ENCODE data around the gene AGFG2. TPM values are rescaled to one million over a fixed set of nuclear protein-coding genes. Genes with fewer than 3 reads are reported as not detected.

The AGFG2 gene
- total and polyA plus RNA-seq, 12 donors: 14.0 to 175 (median 107) TPM

DNA sequence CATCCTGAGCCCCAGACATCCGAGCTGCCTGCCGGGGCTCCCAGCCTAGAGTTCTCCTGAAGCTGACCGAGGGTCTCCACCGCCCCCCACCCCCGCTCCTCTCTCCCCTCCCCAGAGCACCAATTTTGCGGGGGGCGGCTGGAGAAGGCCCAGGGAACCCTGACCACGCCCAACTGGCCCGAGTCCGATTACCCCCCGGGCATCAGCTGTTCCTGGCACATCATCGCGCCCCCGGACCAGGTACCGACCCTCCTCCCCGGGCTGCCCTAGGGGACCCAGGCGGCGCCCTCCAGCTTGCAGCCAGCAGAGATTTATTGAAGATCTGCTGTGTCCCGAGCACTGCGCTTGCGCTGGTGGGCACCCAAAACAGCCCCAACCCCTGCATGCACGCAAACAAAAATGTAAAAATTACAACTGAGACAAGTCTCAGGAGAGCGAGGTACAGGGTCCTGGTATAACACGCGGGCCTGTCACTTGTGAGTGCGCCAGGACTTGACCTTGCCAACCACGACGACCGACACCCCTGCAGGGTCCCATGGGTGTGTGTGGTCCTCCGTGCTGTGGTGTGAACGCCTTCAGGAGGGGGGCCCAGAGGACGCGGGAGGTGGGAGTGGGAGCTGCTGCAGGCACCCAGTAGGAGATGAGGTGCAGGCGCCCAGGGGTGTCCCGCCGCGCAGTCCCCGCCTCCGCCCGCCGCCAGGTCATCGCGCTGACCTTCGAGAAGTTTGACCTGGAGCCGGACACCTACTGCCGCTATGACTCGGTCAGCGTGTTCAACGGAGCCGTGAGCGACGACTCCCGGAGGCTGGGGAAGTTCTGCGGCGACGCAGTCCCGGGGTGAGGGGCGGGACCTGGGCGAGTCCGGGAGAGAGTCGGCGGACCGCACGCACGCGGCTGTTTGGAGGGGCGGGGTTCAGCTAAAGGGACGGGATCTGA is 66.2 kb downstream of the AGFG2 start:
- Histone ChIP-seq H3K4me1 (replicated peaks in 1 of 2) (peaks cover 14 to 16% of the 10 kb centered on the region in 2 donors), H3K9me3 (replicated peaks in 1 of 3) (no peaks in the 10 kb centered on the region), H3K36me3 (replicated peaks in 1 of 2) (no peaks in the 10 kb centered on the region), H3K4me3 (peak overlapping the region in 2 of 4 donors; percentile 45 to 57), H3K27ac (peak overlapping the region in 3 of 5 donors; percentile 3 to 68 (median 60)), H3K27me3 (no peaks in the 10 kb centered on the region)
- intact Hi-C loops (cut with DNase I): no loop called here
- no peak for TF ChIP-seq POLR2A (IDR thresholded peaks at IDR 0.05)
- TF ChIP-seq, protein P1, sequence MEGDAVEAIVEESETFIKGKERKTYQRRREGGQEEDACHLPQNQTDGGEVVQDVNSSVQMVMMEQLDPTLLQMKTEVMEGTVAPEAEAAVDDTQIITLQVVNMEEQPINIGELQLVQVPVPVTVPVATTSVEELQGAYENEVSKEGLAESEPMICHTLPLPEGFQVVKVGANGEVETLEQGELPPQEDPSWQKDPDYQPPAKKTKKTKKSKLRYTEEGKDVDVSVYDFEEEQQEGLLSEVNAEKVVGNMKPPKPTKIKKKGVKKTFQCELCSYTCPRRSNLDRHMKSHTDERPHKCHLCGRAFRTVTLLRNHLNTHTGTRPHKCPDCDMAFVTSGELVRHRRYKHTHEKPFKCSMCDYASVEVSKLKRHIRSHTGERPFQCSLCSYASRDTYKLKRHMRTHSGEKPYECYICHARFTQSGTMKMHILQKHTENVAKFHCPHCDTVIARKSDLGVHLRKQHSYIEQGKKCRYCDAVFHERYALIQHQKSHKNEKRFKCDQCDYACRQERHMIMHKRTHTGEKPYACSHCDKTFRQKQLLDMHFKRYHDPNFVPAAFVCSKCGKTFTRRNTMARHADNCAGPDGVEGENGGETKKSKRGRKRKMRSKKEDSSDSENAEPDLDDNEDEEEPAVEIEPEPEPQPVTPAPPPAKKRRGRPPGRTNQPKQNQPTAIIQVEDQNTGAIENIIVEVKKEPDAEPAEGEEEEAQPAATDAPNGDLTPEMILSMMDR (IDR thresholded peaks at IDR 0.05): no peak
- 12 to 44% (median 27%) methylated on average over 31 to 68 of the region's 68 CpGs for WGBS, 4 donors
- DNase-seq: peak; percentile 68 to 80 (median 71)

DNA sequence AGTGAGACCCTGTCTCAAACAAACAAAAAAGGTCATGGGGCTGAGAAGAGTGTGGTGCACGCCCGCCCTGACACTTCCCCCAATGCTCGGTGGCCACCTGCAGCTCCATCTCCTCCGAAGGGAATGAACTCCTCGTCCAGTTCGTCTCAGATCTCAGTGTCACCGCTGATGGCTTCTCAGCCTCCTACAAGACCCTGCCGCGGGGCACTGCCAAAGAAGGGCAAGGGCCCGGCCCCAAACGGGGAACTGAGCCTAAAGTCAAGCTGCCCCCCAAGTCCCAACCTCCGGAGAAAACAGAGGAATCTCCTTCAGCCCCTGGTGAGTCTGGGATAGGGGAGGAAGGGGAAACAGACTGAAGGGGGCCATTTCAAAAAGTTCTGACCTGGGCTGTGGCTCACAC is 67.3 kb downstream of the AGFG2 start:
- no peaks in the 10 kb centered on the region for H3K27me3 ChIP-seq
- H3K4me3 ChIP-seq: no peak overlapping the region
- DNase-seq: no peak
- intact Hi-C loops (cut with DNase I): no loop called here
- 89 to 95% (median 92%) methylated on average over 3 to 12 of the region's 12 CpGs for WGBS, 4 donors
- no peak for TF ChIP-seq POLR2A (IDR thresholded peaks at IDR 0.05)
- TF ChIP-seq, protein P1 (IDR thresholded peaks at IDR 0.05): no peak
- no peaks in the 10 kb centered on the region for H3K36me3 ChIP-seq (replicated peaks in 1 of 2)
- H3K9me3 ChIP-seq (replicated peaks in 1 of 3): no peaks in the 10 kb centered on the region
- no peak overlapping the region for H3K27ac ChIP-seq
- peaks cover 14 to 16% of the 10 kb centered on the region in 2 donors for H3K4me1 ChIP-seq (replicated peaks in 1 of 2)

DNA sequence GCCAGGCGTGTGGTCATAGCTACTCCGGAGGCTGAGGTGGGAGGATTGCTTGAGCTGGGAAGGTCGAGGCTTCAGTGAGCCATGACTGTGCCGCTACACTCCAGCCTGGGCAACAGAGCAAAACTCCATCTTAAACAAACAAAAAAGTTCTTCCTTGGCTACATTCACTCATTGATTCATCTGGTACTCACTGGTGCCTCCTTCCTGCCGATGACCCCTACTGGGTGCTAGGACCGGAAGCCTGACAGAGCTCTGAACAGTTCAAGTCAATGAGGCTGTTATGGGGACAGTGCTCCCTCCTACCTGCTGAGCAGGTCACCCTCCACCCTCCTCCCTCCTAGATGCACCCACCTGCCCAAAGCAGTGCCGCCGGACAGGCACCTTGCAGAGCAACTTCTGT is 68.1 kb downstream of the AGFG2 start:
- 87 to 94% (median 92%) methylated on average over 8 of the region's 8 CpGs for WGBS, 4 donors
- Histone ChIP-seq H3K4me1 (replicated peaks in 1 of 2) (peaks cover 14 to 16% of the 10 kb centered on the region in 2 donors), H3K4me3 (no peak overlapping the region), H3K9me3 (replicated peaks in 1 of 3) (no peaks in the 10 kb centered on the region), H3K36me3 (replicated peaks in 1 of 2) (no peaks in the 10 kb centered on the region), H3K27me3 (no peaks in the 10 kb centered on the region), H3K27ac (no peak overlapping the region)
- intact Hi-C loops (cut with DNase I): no loop called here
- TF ChIP-seq, protein P1 (IDR thresholded peaks at IDR 0.05): no peak
- TF ChIP-seq POLR2A (IDR thresholded peaks at IDR 0.05): no peak
- DNase-seq: no peak

DNA sequence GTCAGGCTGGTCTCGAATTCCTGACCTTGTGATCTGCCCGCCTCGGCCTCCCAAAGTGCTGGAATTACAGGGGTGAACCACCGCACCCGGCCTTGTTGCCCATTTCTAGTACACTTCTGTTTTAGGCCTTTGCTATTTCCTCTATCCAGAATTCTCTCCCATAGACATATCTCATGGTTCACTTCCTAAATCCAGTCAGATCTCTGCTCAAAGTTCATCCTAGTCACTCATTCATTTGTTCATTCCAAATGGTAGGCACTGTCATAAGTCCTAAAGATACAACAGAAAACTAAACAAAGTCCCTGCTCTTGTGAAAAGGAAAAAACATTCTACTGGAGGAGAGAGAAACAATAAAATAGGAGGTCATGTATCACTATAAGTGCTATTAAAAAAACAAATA is 71.0 kb downstream of the AGFG2 start:
- no peaks in the 10 kb centered on the region for H3K36me3 ChIP-seq (replicated peaks in 1 of 2)
- WGBS, 4 donors: 86 to 89% (median 86%) methylated on average over 5 of the region's 5 CpGs
- TF ChIP-seq, protein P1 (IDR thresholded peaks at IDR 0.05): no peak
- TF ChIP-seq POLR2A (IDR thresholded peaks at IDR 0.05): no peak
- H3K9me3 ChIP-seq (replicated peaks in 1 of 3): no peaks in the 10 kb centered on the region
- no peak overlapping the region for H3K27ac ChIP-seq
- no peak for DNase-seq
- H3K27me3 ChIP-seq: no peaks in the 10 kb centered on the region
- intact Hi-C loops (cut with DNase I): no loop called here
- H3K4me3 ChIP-seq: no peak overlapping the region
- H3K4me1 ChIP-seq (replicated peaks in 1 of 2): peaks cover 18 to 24% of the 10 kb centered on the region in 2 donors

Measured in adrenal gland (tissue), 12 donors.